ENCODE data around the gene XAGE3.

XAGE3 gene

GRCh38 chrX:52839137-52839536, 28.7 kb downstream of the XAGE3 start:
- DNase-seq, result no peak

DNA sequence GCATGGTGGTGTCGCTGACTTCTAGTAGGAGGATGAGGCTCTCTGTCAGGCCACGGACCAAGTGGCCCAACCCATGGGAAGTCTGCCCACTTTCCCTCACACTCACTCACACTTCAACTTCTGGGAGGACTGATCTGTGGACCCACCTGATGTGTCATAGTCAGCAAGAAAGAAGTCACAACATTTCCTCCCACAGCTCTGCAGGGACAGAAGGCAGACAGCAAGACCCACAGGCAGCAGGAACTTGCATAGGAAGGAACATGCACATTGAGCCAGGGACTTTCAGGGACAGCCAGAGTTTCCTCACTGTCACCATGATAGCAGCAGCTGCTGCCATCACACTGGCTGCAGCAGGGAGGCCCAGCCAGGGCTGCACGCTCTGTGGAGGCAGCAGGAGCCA, 37.3 kb downstream of the XAGE3 start:
- no peak for DNase-seq

GRCh38 chrX:52824608-52825007, 43.3 kb downstream of the XAGE3 start:
- DNase-seq, result no peak

DNA sequence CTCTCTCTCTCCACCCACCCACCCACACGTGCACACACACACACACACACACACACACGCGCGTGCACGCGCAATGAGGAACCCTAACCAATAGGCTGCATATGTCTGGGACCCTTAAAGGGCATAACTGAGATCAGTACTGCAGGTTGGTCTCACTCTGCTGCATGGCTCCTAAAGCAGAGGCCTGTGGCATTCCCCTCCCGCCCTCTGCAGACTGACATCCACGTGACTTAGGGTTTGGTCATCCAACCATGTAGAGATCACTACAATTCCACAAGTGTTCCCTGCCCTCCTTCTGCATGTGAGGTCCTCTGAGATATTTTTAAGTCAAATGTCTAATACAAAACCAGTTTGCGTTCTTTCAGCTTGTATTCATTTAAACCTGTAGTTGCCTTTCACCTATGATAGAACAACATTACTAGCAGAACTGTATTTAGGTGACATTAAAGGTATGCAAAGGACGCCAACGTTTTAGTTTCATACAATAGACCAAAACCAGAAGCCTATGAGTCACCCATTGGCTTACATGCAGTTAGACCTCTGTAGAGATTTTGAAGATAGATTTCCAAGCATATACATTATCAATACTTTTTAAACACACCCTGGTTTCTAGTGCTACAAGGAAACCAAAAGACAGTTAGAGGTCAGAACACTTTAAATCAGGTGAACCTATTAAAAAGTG, 46.7 kb downstream of the XAGE3 start:
- DNase-seq, result no peak

GRCh38 chrX:52819788-52820187, 48.1 kb downstream of the XAGE3 start:
- no peak for DNase-seq
